Brain microvascular endothelial cell (primary cell): ENCODE measurements around the gene HSP90AA1.
A peak's percentile ranks its signal among the peaks of the same experiment; 100 is the strongest.

Experiments used
- DNase-seq: peaks from one replicate; pipeline ENCODE4 v3.0.0-alpha.2; 2020
- H3K27ac ChIP-seq: fragments of 250-450 bp; sonication (Bioruptor Pico); 2 replicates; pipeline ENCODE4 v1.5.1; 2020; ENCODE audit warnings: mild to moderate bottlenecking, moderate library complexity
- H3K27me3 ChIP-seq: fragments of 250-450 bp; sonication (Bioruptor Pico); replicated peaks from 2 replicates; pipeline ENCODE4 v1.5.1; 2020; ENCODE audit warnings: mild to moderate bottlenecking
- H3K36me3 ChIP-seq: fragments of 250-450 bp; sonication (Bioruptor Pico); replicated peaks from 2 replicates; pipeline ENCODE4 v1.5.1; 2020; ENCODE audit warnings: mild to moderate bottlenecking
- H3K4me3 ChIP-seq: 2 replicates; pipeline ENCODE4 v1.5.1; 2011; ENCODE audit warnings: low read depth, mild to moderate bottlenecking, control low read depth, low read length, moderate library complexity
- in situ Hi-C: cut with HindIII; loops from 2 replicates; pipeline ENCODE4 v1.10.0; 2017; ENCODE audit warnings: low sequenced_read_pairs, low pct_ligation_motif_present
- TF ChIP-seq, protein P1 (sequence below): IDR thresholded peaks from 2 replicates; pipeline ENCODE4 v1.5.1; 2011; ENCODE audit warnings: low read depth, mild to moderate bottlenecking, moderate library complexity, low read length, control low read depth, inconsistent platforms; ENCODE audit errors: missing control alignments

HSP90AA1 gene

DNA sequence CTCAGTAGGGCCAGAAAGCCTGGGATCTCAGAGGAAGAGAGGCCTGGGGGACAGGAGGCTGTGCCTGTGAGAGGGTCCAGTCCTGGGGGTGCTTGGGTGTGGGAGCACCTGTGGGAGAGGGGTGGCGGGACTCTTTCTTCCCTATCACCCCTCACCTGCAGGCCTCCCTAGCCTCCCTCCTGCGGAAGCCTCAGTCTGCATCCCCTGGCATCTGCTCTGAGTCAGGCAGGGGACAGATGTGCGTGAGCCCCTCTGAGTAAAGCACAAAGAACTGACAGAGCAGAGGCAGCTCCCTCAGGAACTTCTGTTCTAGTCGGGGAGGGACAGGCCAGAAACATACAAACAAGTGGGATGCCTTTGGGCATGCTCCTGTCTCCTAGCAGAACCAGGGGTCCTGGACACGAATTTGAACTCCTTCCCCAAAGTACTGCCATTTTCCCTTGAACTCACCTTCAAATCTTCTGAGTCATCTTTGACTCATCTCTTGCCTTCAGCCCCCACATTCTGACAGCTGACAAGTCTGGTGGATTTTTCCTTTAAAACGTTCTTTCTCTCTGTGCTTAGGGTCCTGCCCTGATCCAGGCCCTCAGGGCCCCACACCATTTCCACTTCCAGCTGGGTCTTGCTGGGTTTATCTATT, 8.5 kb upstream of the HSP90AA1 start:
- no peak overlapping the region for H3K27ac ChIP-seq
- in situ Hi-C loops: no loop called here
- TF ChIP-seq, protein P1, sequence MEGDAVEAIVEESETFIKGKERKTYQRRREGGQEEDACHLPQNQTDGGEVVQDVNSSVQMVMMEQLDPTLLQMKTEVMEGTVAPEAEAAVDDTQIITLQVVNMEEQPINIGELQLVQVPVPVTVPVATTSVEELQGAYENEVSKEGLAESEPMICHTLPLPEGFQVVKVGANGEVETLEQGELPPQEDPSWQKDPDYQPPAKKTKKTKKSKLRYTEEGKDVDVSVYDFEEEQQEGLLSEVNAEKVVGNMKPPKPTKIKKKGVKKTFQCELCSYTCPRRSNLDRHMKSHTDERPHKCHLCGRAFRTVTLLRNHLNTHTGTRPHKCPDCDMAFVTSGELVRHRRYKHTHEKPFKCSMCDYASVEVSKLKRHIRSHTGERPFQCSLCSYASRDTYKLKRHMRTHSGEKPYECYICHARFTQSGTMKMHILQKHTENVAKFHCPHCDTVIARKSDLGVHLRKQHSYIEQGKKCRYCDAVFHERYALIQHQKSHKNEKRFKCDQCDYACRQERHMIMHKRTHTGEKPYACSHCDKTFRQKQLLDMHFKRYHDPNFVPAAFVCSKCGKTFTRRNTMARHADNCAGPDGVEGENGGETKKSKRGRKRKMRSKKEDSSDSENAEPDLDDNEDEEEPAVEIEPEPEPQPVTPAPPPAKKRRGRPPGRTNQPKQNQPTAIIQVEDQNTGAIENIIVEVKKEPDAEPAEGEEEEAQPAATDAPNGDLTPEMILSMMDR: no peak
- no peaks in the 10 kb centered on the region for H3K27me3 ChIP-seq
- no peaks in the 10 kb centered on the region for H3K36me3 ChIP-seq
- no peak overlapping the region for H3K4me3 ChIP-seq
- peak; percentile 27 for DNase-seq

DNA sequence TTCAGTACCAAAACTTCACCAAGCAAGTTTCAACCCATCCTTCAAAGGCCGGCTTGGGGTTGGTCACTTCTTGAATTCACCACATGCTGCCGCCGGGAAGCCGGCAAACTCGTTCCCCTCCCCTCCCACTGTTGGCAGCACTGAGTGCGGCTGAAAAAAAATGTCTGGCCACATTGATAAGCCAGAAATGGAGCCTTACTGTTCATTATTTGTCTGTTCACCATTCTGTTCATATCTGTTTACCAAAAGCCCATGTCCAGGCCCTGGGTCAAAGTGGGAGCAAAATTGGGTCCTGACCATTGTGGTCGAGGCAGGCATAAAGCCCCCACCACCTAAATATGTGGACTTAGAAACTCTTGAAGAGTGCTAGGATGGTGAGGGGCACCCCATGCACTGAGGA, 7.3 kb upstream of the HSP90AA1 start:
- no peak overlapping the region for H3K27ac ChIP-seq
- in situ Hi-C loops: no loop called here

DNA sequence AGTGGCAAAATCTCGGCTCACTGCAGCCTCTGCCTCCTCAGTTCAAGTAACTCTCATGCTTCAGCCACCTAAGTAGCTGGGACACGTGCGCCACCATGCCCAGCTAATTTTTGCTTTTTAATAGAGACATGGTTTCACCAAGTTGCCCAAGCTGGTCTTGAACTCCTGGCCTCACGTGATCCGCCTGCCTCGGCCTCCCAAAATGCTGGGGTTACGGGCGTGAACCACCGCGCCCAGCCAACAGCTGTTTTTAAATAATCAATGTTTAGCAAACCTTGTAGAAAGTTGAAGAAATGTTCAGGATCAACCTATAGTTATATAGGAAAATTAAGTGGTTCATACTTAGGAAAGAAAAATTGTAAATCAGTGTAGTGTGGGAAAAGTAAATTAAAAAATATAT, 6.0 kb upstream of the HSP90AA1 start:
- no peak for DNase-seq
- TF ChIP-seq, protein P1: no peak
- Histone ChIP-seq H3K36me3 (no peaks in the 10 kb centered on the region), H3K4me3 (no peak overlapping the region), H3K27ac (no peak overlapping the region), H3K27me3 (no peaks in the 10 kb centered on the region)
- in situ Hi-C loops: no loop called here

More for the DNA sequence above, 7.3 kb upstream of the HSP90AA1 start:
- Histone ChIP-seq H3K4me3 (no peak overlapping the region), H3K27me3 (no peaks in the 10 kb centered on the region), H3K36me3 (no peaks in the 10 kb centered on the region)
- TF ChIP-seq, protein P1: no peak
- DNase-seq: no peak

DNA sequence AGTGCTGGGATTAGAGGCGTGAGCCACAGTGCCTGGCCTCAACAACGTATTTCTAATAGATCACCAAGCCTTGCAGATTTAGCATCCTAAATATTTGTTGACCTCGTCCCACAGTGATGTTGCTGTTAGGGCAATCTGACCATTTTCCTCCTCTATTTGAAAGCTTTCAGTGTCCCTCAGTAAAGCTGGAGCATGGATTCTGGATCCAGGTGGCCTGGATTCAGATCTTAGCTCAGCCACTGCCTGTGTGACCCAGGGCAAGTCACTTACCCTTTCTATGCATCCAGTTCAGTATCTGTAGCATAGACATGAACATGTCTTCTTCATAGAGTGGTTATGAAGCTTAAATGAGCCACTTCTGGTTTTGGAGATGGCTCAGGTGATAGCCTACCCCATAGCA, 3.9 kb upstream of the HSP90AA1 start:
- DNase-seq: no peak
- H3K36me3 ChIP-seq: no peaks in the 10 kb centered on the region
- H3K27ac ChIP-seq: no peak overlapping the region
- H3K27me3 ChIP-seq: no peaks in the 10 kb centered on the region
- H3K4me3 ChIP-seq: no peak overlapping the region
- in situ Hi-C loops: no loop called here
- TF ChIP-seq, protein P1: no peak

DNA sequence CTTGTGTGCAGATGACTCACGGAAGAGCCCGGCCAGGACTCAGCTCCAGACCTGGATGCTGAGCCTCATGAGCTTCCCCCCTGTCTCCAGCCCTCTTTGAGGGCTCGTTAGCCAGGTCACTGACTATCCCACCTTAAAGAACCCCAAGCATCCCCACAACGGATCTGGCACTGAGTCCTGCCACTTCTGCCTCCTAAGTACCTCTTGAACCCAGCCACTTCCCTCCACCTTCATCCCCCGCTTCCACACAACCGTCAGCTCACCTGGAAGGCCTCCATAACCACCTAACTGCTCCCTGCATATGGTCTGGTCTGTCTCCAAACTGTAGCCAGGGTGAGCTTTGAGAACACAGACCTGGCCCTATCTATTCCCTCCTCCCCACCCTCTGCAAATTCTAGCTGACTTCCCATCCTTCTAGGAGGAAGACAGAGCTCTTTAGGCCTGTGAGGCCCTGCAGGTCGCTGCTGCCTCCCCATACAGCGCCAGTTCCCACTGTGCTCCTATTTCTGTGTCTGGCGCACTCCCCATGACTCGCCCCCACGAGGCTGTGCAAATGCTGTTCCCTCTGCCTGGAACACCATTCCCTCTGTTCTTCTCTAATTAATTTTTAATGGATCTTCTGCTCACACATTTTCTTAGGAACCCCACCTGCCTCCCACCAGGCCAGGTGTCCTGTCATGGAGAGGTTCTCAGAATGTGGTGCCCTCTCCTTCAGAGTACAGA, 2.9 kb upstream of the HSP90AA1 start:
- Histone ChIP-seq H3K36me3 (peaks cover 9% of the 10 kb centered on the region), H3K27ac (no peak overlapping the region), H3K4me3 (no peak overlapping the region), H3K27me3 (no peaks in the 10 kb centered on the region)
- in situ Hi-C loops: no loop called here
- DNase-seq: no peak
- TF ChIP-seq, protein P1: no peak
